ENCODE measurements around the gene SPATA24. TPM values are rescaled to one million over a fixed set of nuclear protein-coding genes. Genes with fewer than 3 reads are reported as not detected.
"Not testable (repeated sequence)": the region's sequence is repeated elsewhere in the genome, so short reads cannot be mapped to it uniquely, and the experiment has no call there.

Gene SPATA24
- total RNA-seq, 2 donors from 2014 or later = 5.6 to 9.2 TPM

GRCh38 chr5:139394654-139395566, 9.0 kb downstream of the SPATA24 start, which contains the start of gene PROB1:
Gene PROB1 (minus strand): TSS chr5:139395104. CDS start chr5:139395081, 23 bp downstream.
- Mint-ChIP-seq H3K4me3 (peak within 1 kb of the TSS; percentile 97), H3K4me1 (peaks cover 34% of the 10 kb centered on the region), H3K27ac (peak within 1 kb of the TSS; percentile 90), H3K9me3 (no peaks in the 10 kb centered on the region), H3K27me3 (no peaks in the 10 kb centered on the region), H3K36me3 (ENCODE audit: low read depth) (peaks cover 70% of the 10 kb centered on the region)
- no peak for ATAC-seq (replicated peaks)

DNA sequence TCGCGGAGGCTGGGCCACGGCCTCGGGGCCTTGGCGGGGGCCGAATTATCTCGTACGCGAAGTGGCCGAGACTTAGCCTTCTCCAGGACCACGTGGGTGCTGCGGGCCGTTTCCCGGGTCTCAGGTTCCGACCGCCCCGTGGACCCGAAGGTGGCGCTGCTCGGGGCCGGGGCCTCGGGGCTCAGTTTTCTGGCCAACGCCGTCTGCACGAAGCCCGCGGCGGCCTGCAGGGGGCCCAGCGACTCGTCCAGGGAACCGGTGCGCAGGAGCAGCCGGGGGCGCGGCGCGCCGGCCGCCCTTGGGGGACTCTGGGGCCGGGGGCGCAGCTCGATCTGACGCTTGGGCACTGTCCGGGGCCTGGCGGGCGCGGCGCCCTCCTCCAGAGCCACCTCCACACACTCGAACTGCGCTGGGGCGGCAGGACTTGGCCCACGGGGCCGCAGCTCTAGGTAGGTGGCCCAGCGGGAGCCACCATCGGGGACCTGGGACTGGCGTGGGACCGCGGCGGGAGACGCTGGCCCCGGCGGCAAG, 9.7 kb downstream of the SPATA24 start:
- Mint-ChIP-seq H3K9me3 (no peaks in the 10 kb centered on the region), H3K4me1 (peaks cover 35% of the 10 kb centered on the region), H3K27me3 (no peaks in the 10 kb centered on the region), H3K27ac (peak overlapping the region; percentile 90), H3K4me3 (peak overlapping the region; percentile 97), H3K36me3 (ENCODE audit: low read depth) (peaks cover 72% of the 10 kb centered on the region)
- no peak for ATAC-seq (replicated peaks)

DNA sequence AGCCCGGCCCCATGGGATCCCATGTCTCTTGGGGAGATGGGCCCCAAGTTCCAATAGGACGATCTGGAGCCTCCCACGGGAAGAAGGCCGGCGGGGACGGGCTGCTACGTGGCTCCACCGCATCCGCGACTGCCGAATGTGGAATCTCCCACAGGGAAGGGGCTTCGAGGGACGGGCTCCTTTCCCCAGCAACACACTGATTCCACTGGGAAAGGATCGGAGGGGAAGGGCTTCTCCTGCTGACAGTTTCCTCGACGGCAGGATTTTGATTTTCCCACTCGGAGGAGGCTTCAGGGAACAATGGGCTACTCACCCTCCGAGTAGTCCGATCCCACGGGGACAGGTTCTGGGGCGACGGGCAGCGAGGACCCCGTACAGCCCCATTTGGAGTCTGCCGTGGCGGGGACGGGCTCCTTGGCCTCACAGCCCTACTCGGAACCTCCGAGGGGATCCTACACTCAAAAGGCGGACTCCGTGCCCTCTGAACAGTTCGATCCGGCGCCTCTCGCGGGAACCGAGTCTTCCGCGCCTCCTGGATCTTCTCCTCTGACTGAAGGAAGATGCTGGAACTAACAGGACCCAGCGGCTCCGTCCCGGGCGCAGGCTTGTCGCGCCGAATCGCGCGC, 10.3 kb downstream of the SPATA24 start:
- no peak for ATAC-seq (replicated peaks)
- peak overlapping the region; percentile 90 for H3K27ac Mint-ChIP-seq
- peaks cover 71% of the 10 kb centered on the region for H3K36me3 Mint-ChIP-seq (ENCODE audit: low read depth)
- no peaks in the 10 kb centered on the region for H3K9me3 Mint-ChIP-seq
- H3K27me3 Mint-ChIP-seq = no peaks in the 10 kb centered on the region
- peak overlapping the region; percentile 97 for H3K4me3 Mint-ChIP-seq
- H3K4me1 Mint-ChIP-seq = peaks cover 33% of the 10 kb centered on the region

GRCh38 chr5:139392678-139393496, 11.0 kb downstream of the SPATA24 start:
- H3K4me1 Mint-ChIP-seq = peaks cover 33% of the 10 kb centered on the region
- peak; percentile 68 for ATAC-seq (replicated peaks)

DNA sequence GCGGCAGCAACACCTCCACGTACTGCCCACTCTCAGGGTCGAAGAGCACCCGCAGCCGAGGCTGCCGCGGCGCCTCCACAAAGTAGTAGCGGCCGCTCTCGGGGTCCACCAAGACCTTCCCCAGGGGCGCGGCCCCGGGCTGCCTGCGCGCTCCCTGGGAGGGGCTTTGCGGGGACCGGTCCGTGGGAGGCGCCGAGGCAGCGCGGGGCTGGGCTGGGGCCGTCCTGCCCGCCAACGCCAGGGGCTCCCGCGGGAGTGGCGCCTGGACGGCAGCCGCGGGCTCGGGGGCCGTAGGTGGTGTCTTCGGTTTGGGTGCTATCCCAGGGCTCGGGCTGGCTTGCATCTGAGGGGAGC, 11.6 kb downstream of the SPATA24 start:
- peaks cover 66% of the 10 kb centered on the region for H3K36me3 Mint-ChIP-seq (ENCODE audit: low read depth)
- peak; percentile 21 for ATAC-seq (replicated peaks)
- H3K4me3 Mint-ChIP-seq = peak overlapping the region; percentile 97

More at GRCh38 chr5:139392678-139393496, 11.0 kb downstream of the SPATA24 start:
- Mint-ChIP-seq H3K4me3 (peak overlapping the region; percentile 97), H3K36me3 (ENCODE audit: low read depth) (peaks cover 68% of the 10 kb centered on the region), H3K9me3 (no peaks in the 10 kb centered on the region), H3K27me3 (no peaks in the 10 kb centered on the region), H3K27ac (peak overlapping the region; percentile 90)

DNA sequence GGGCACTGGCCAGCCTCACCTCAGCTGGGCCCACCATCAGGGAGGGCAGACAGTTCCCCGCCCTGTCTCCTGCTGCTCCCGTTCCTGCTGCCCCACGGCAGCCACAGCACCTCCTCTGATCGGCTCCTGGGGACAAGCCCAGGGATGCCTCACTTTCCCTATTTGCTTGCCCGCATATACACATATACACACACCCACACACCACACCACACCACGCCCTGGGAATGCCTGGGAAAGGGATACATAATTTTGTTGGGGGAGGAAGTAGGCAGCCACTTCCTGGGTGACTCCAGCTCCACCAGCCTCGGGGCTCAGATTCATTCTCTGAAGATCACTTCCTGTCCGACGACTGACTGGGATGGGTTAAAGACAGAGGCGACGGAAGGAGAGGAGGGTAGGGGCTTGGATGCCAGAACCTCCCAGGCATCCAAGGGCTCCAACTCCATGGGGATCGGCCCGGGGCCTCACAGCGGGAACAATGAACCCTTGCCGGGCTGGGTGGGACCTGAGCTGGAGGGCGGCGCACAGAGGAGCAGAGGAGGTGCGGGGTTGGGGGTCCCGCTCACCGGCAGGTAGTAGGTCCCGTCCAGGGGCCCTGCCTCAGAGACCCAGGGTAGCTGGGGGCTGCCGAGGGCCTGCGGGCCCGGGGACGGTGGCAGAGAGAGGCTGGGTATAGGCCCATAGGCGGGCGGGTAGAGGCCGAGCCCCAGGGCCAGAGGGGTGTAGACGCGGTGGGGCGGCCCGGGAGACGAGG, 12.1 kb downstream of the SPATA24 start:
- Mint-ChIP-seq H3K4me3 (peak overlapping the region; percentile 97), H3K4me1 (peaks cover 28% of the 10 kb centered on the region), H3K27me3 (no peaks in the 10 kb centered on the region), H3K36me3 (ENCODE audit: low read depth) (peaks cover 61% of the 10 kb centered on the region), H3K27ac (peak overlapping the region; percentile 99), H3K9me3 (no peaks in the 10 kb centered on the region)
- ATAC-seq (replicated peaks) = peak; percentile 20

More for the DNA sequence above, 11.6 kb downstream of the SPATA24 start:
- Mint-ChIP-seq H3K9me3 (no peaks in the 10 kb centered on the region), H3K27me3 (no peaks in the 10 kb centered on the region), H3K4me1 (peaks cover 33% of the 10 kb centered on the region), H3K27ac (peak overlapping the region; percentile 99)

- Mint-ChIP-seq H3K4me1 (peaks cover 21% of the 10 kb centered on the region), H3K9me3 (no peaks in the 10 kb centered on the region), H3K27me3 (no peaks in the 10 kb centered on the region)
These were observed 13.0 kb downstream of the SPATA24 start for GRCh38 chr5:139390639-139391569.

GRCh38 chr5:139389701-139390638, 13.9 kb downstream of the SPATA24 start, which contains the start of gene MZB1:
Gene MZB1 (minus strand): TSS chr5:139389913. CDS start chr5:139389856, 57 bp downstream.
- peaks cover 27% of the 10 kb centered on the region for H3K4me1 Mint-ChIP-seq
- H3K27ac Mint-ChIP-seq = peak within 1 kb of the TSS; percentile 99
- H3K36me3 Mint-ChIP-seq (ENCODE audit: low read depth) = peaks cover 45% of the 10 kb centered on the region
- peak within 1 kb of the TSS; percentile 97 for H3K4me3 Mint-ChIP-seq
- ATAC-seq (replicated peaks) = peak; percentile 77
- no peaks in the 10 kb centered on the region for H3K9me3 Mint-ChIP-seq
- no peaks in the 10 kb centered on the region for H3K27me3 Mint-ChIP-seq

More at GRCh38 chr5:139390639-139391569, 13.0 kb downstream of the SPATA24 start:
- Mint-ChIP-seq H3K27ac (peak overlapping the region; percentile 99), H3K36me3 (ENCODE audit: low read depth) (peaks cover 54% of the 10 kb centered on the region), H3K4me3 (peak overlapping the region; percentile 97)
- no peak for ATAC-seq (replicated peaks)

DNA sequence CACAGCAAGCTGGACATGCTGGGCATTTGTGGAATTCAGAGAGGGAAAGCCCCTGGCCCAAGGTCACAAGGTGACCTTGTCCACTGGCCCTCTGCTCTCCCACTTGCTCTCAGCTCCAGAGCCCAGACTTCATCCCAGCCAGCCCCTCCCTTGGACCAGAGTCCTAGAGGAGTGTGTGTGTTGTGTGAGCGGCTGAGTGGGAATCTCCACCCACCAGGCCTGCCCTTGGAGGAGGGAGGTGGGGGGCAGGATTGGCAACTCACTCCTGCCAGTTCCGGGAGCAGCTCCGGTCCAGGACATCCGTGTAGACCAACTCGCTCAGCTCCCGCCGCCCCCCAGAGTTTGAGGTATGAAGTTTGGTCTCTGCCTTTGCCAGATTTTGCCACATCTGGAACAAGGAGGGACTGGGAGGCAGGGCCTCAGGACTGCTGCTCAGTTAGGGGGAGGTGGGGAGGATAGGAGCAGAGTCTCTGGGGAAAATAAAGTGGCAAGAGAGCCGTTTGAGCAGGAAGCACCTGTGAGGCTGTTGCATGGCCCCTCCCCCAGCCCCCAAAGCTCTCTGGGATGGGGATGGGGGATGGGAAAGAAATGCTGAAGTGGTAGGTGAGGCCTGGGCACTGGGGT, 15.6 kb downstream of the SPATA24 start:
- H3K36me3 Mint-ChIP-seq (ENCODE audit: low read depth) = peaks cover 35% of the 10 kb centered on the region
- peak overlapping the region; percentile 43 for H3K4me3 Mint-ChIP-seq
- peaks cover 34% of the 10 kb centered on the region for H3K4me1 Mint-ChIP-seq
- H3K9me3 Mint-ChIP-seq = no peaks in the 10 kb centered on the region
- ATAC-seq (replicated peaks) = no peak
- H3K27me3 Mint-ChIP-seq = no peaks in the 10 kb centered on the region
- peak overlapping the region; percentile 48 for H3K27ac Mint-ChIP-seq

- Mint-ChIP-seq H3K36me3 (ENCODE audit: low read depth) (peaks cover 29% of the 10 kb centered on the region), H3K9me3 (no peaks in the 10 kb centered on the region), H3K4me1 (peaks cover 34% of the 10 kb centered on the region), H3K4me3 (peak overlapping the region; percentile 43), H3K27me3 (no peaks in the 10 kb centered on the region), H3K27ac (peak overlapping the region; percentile 48)
- ATAC-seq (replicated peaks) = no peak
These were observed 16.2 kb downstream of the SPATA24 start for GRCh38 chr5:139387611-139388197.

DNA sequence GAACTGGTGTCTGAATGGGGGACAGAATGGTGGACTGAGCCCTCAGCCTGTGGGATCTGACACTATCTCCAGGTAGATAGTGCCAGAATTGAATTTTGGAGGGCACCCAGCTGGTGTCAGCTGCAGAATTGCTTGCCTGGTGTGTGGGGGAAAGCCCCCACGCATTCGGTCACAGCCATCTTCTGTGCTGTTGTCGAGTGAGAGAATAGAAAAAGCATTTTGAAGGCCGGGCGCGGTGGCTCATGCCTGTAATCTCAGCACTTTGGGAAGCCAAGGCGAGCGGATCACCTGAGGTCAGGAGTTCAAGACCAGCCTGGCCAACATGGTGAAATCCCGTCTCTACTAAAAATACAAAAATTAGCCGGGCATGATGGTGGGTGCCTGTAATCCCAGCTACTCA, 16.9 kb downstream of the SPATA24 start:
- Mint-ChIP-seq H3K36me3 (ENCODE audit: low read depth) (peaks cover 25% of the 10 kb centered on the region), H3K4me3 (peak overlapping the region; percentile 77), H3K4me1 (peaks cover 34% of the 10 kb centered on the region)
- H3K9me3 Mint-ChIP-seq; H3K27me3 Mint-ChIP-seq; H3K27ac Mint-ChIP-seq; ATAC-seq (replicated peaks): not testable (repeated sequence)
